SK-N-SH (cell line): ENCODE results near the gene AP4B1. TPM values are rescaled to one million over a fixed set of nuclear protein-coding genes. Genes with fewer than 3 reads are reported as not detected.

Experiments used
- CTCF ChIA-PET: fragments of 300-600, 350-600 bp; formaldehyde crosslinking; extraction: SDS; loops from one replicate; lab custom pipeline; 2021; lab: Yijun Ruan, JAX
- POLR2A ChIA-PET: fragments of 350-600 bp; sonication (Branson Sonifier 250); formaldehyde crosslinking; extraction: SDS; loops from one replicate; lab custom pipeline; 2020; ENCODE audit warnings: antibody characterized with exemption, inconsistent platforms; lab: Yijun Ruan, JAX
- DNase-seq: peaks from one replicate; pipeline ENCODE4 v3.0.0; 2012
- H2AFZ ChIP-seq: fragments of 200-600 bp; sonication (generic); 2 replicates; pipeline ENCODE4 v1.8.1; 2016; ENCODE audit warnings: antibody characterized with exemption, mild to moderate bottlenecking, low read depth
- H3F3A ChIP-seq: fragments of 200-600 bp; sonication (generic); replicated peaks from 2 replicates; pipeline ENCODE3; 2016; ENCODE audit warnings: antibody characterized with exemption, mild to moderate bottlenecking; ENCODE audit not compliant: insufficient read depth
- H3K27ac ChIP-seq, 2 experiments: fragments of 200-500 bp in 1 of 2; fragments of 200-600 bp in 1 of 2; sonication (Bioruptor generic) in 1 of 2; sonication (generic), shearing (Covaris generic) in 1 of 2; 2 replicates each; pipeline versions ENCODE4 v1.5.1 to v1.6.1; 2014 to 2016; ENCODE audit warnings: low read depth in 2 of 2, inconsistent platforms in 1 of 2, low read length in 1 of 2, mild to moderate bottlenecking in 1 of 2, mixed read lengths in 1 of 2
- H3K27me3 ChIP-seq: fragments of 200-600 bp; sonication (generic), shearing (Covaris generic); 2 replicates; pipeline ENCODE4 v1.6.1; 2016; ENCODE audit warnings: mixed run types; ENCODE audit not compliant: insufficient read depth
- H3K36me3 ChIP-seq, 2 experiments: fragments of 200-500 bp in 1 of 2; fragments of 200-600 bp in 1 of 2; sonication (Bioruptor generic) in 1 of 2; sonication (generic) in 1 of 2; replicated peaks in 1 of 2; 2 replicates each; pipeline versions ENCODE3 to v1.5.1; 2014 to 2016; ENCODE audit warnings: low read length in 1 of 2, mild to moderate bottlenecking in 1 of 2; ENCODE audit not compliant: insufficient read depth in 2 of 2, control insufficient read depth in 1 of 2
- H3K4me1 ChIP-seq, 2 experiments: fragments of 200-500 bp in 1 of 2; fragments of 200-600 bp in 1 of 2; sonication (Bioruptor generic) in 1 of 2; sonication (generic), shearing (Covaris generic) in 1 of 2; 2 replicates each; pipeline versions ENCODE4 v1.5.1 to v1.6.1; 2014 to 2016; ENCODE audit warnings: low read depth in 1 of 2, low read length in 1 of 2, mixed run types in 1 of 2; ENCODE audit not compliant: insufficient read depth in 2 of 2, control insufficient read depth in 1 of 2
- H3K4me2 ChIP-seq: fragments of 200-600 bp; sonication (generic), shearing (Covaris generic); 2 replicates; pipeline ENCODE4 v1.6.1; 2017; ENCODE audit warnings: mixed run types
- H3K4me3 ChIP-seq, 2 experiments: fragments of 200-500 bp in 1 of 2; fragments of 200-600 bp in 1 of 2; sonication (Bioruptor generic) in 1 of 2; sonication (generic), shearing (Covaris generic) in 1 of 2; 2 replicates each; pipeline versions ENCODE4 v1.5.1 to v1.8.1; 2014 to 2016; ENCODE audit warnings: low read depth in 2 of 2, inconsistent platforms in 1 of 2, low read length in 1 of 2, mild to moderate bottlenecking in 1 of 2, mixed read lengths in 1 of 2, moderate library complexity in 1 of 2
- H3K79me2 ChIP-seq: fragments of 200-600 bp; sonication (generic); 2 replicates; pipeline ENCODE4 v1.8.1; 2017; ENCODE audit warnings: mild to moderate bottlenecking; ENCODE audit not compliant: insufficient read depth
- H3K9ac ChIP-seq: fragments of 200-600 bp; sonication (generic); 2 replicates; pipeline ENCODE4 v1.6.1; 2017; ENCODE audit warnings: mixed run types
- H3K9me2 ChIP-seq: fragments of 200-600 bp; sonication (generic); 2 replicates; pipeline ENCODE4 v1.6.1; 2017; ENCODE audit warnings: mixed run types
- H3K9me3 ChIP-seq: fragments of 200-600 bp; sonication (generic); 2 replicates; pipeline ENCODE4 v1.6.1; 2017; ENCODE audit warnings: mixed run types, mild to moderate bottlenecking, moderate library complexity
- H4K20me1 ChIP-seq: fragments of 200-600 bp; sonication (generic); 2 replicates; pipeline ENCODE4 v1.6.1; 2017; ENCODE audit warnings: mild to moderate bottlenecking, mixed run types; ENCODE audit not compliant: insufficient read depth
- CTCF ChIP-seq: fragments of 200-600 bp; sonication (generic); IDR thresholded peaks from 2 replicates; pipeline ENCODE4 v1.6.1; 2017; ENCODE audit warnings: antibody characterized with exemption, mild to moderate bottlenecking, moderate library complexity
- FOXM1 ChIP-seq: IDR thresholded peaks from 2 replicates; pipeline ENCODE4 v1.4.0; 2012; ENCODE audit warnings: low read depth, mild to moderate bottlenecking
- MAX ChIP-seq: IDR thresholded peaks from 2 replicates; pipeline ENCODE4 v1.4.0; 2012; ENCODE audit warnings: low read depth
- NRF1 ChIP-seq: IDR thresholded peaks from 2 replicates; pipeline ENCODE4 v1.6.1; 2012; ENCODE audit warnings: low read depth, mild to moderate bottlenecking, low read length
- TCF12 ChIP-seq: IDR thresholded peaks from 2 replicates; pipeline ENCODE4 v1.4.0; 2012
- TEAD4 ChIP-seq: IDR thresholded peaks from 2 replicates; pipeline ENCODE4 v1.4.0; 2012; ENCODE audit warnings: mild to moderate bottlenecking, borderline replicate concordance; ENCODE audit not compliant: insufficient read depth
- ZBTB33 ChIP-seq: IDR thresholded peaks from 2 replicates; pipeline ENCODE4 v1.4.0; 2012; ENCODE audit warnings: low read depth, borderline replicate concordance
- WGBS: methylation state at CpG from one replicate; pipeline ENCODE4 v1.1.6; 2017; ENCODE audit warnings: low lambda C conversion rate; 5-methylcytosine and 5-hydroxymethylcytosine counted together
- polyA plus RNA-seq, 3 experiments: library from polyadenylated mRNA; depleted of rRNA; stranded (reverse); fragments of >200 nt; gene quantifications; 2 replicates each; pipeline ENCODE4 v1.2.3, GENCODE V29; 2012

AP4B1 gene
- polyA plus RNA-seq, 1 of the 3 experiments (the other 2 are of a cell fraction): 11.5 TPM

- no peaks in the 10 kb centered on the region for H3K9me2 ChIP-seq
- no peak overlapping the region for H3K4me2 ChIP-seq
- TF ChIP-seq TEAD4 (no peak), CTCF (no peak), MAX (no peak), TCF12 (no peak)
- no peaks in the 10 kb centered on the region for H3K36me3 ChIP-seq
- no peaks in the 10 kb centered on the region for H3F3A ChIP-seq
- 97% methylated on average over 2 of the region's 2 CpGs for WGBS
- ChIA-PET POLR2A (no interaction called here), CTCF (interaction anchor here (1.1 to 1.3 kb wide), 2 partner anchors 9 to 471 kb away, joined by 3 to 5 read pairs; no protein-coding TSS in a partner anchor)
- no peak for DNase-seq
- no peak overlapping the region for H3K9ac ChIP-seq
- 0 out of 4 replicates have a peak, but pooled peaks cover 0 to 4% of the 10 kb centered on the region in 2 experiments for H3K4me1 ChIP-seq
- no peak overlapping the region for H3K27ac ChIP-seq
- H3K27me3 ChIP-seq: no peaks in the 10 kb centered on the region
- no peaks in the 10 kb centered on the region for H4K20me1 ChIP-seq
- H3K79me2 ChIP-seq: no peaks in the 10 kb centered on the region
- no peaks in the 10 kb centered on the region for H3K9me3 ChIP-seq
- H2AFZ ChIP-seq: no peak overlapping the region
- no peak overlapping the region for H3K4me3 ChIP-seq
Measured at GRCh38 chr1:113875714-113876113, 28.9 kb downstream of the AP4B1 start.

- Histone ChIP-seq H3K79me2 (no peaks in the 10 kb centered on the region), H3K27me3 (no peaks in the 10 kb centered on the region), H3K4me3 (no peak overlapping the region), H2AFZ (0 out of 2 replicates have a peak overlapping the region, but pooled peaks have one; percentile 4), H3K9ac (no peak overlapping the region), H4K20me1 (no peaks in the 10 kb centered on the region), H3K4me1 (0 out of 4 replicates have a peak, but pooled peaks cover 0 to 4% of the 10 kb centered on the region in 2 experiments), H3K27ac (no peak overlapping the region), H3K36me3 (no peaks in the 10 kb centered on the region), H3K4me2 (no peak overlapping the region), H3K9me3 (no peaks in the 10 kb centered on the region), H3F3A (no peaks in the 10 kb centered on the region), H3K9me2 (no peaks in the 10 kb centered on the region)
- 94% methylated on average over 1 of the region's 1 CpG for WGBS
- TF ChIP-seq NRF1 (no peak), CTCF (peak; percentile 34), FOXM1 (no peak), ZBTB33 (no peak)
- POLR2A ChIA-PET: no interaction called here
- CTCF ChIA-PET: interaction anchor here (0.6 to 1.0 kb wide), 3 partner anchors 8 to 939 kb away, joined by 3 to 4 read pairs (median 3); no protein-coding TSS in a partner anchor
- no peak for DNase-seq
Measured at GRCh38 chr1:113874012-113874879, 30.4 kb downstream of the AP4B1 start.
